Adrenal gland (tissue), 5 donors: Measurements from ENCODE around the gene MID1.

Source experiments
- POLR2A ChIP-seq, 2 donors: fragments of 450-650 bp; IDR thresholded peaks; one replicate each; pipeline ENCODE4 v1.6.1; 2017; ENCODE audit warnings: antibody characterized with exemption in 2 of 2, mild to moderate bottlenecking in 2 of 2, moderate library complexity in 1 of 2
- TF ChIP-seq, protein P1 (sequence below), 6 experiments: fragments of 450-650 bp in 4 of 6; fragments of 200-600 bp in 2 of 6; sonication (generic) in 1 of 6; IDR thresholded peaks; 1 replicate in 5 of 6; 2 replicates in 1 of 6; pipeline versions ENCODE4 v1.5.1 to v1.8.0; 2016 to 2021; ENCODE audit warnings: antibody characterized with exemption in 6 of 6, mild to moderate bottlenecking in 2 of 6, moderate library complexity in 1 of 6
- donor health status: DM: no; HTN: no; CAD: no.

DNA sequence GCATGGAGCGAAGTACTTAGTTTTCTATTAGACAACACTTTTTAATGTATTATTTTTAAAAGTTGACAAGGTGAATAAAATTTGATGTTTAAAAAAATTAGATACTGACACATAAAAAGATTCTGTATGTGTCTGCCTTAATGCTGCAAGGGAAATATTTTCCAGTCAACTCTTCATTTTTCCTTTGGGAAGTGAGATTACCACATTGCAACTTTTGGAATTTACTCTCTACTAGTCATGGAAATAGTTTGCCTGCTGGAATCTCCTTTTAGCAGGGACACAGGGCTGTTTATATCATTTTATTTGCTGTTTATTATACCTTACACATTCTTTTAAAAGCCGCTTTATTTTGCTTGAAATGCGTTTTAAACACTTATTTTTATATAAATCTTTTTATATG is 135.1 kb downstream of the MID1 start:
- TF ChIP-seq POLR2A (IDR thresholded peaks at IDR 0.05) = no peak
- TF ChIP-seq, protein P1, sequence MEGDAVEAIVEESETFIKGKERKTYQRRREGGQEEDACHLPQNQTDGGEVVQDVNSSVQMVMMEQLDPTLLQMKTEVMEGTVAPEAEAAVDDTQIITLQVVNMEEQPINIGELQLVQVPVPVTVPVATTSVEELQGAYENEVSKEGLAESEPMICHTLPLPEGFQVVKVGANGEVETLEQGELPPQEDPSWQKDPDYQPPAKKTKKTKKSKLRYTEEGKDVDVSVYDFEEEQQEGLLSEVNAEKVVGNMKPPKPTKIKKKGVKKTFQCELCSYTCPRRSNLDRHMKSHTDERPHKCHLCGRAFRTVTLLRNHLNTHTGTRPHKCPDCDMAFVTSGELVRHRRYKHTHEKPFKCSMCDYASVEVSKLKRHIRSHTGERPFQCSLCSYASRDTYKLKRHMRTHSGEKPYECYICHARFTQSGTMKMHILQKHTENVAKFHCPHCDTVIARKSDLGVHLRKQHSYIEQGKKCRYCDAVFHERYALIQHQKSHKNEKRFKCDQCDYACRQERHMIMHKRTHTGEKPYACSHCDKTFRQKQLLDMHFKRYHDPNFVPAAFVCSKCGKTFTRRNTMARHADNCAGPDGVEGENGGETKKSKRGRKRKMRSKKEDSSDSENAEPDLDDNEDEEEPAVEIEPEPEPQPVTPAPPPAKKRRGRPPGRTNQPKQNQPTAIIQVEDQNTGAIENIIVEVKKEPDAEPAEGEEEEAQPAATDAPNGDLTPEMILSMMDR (IDR thresholded peaks at IDR 0.05) = no peak
